Esophagus muscularis mucosa (tissue), 3 donors: ENCODE measurements around the gene ACER1.
"Not testable (repeated sequence)": the region's sequence is repeated elsewhere in the genome, so short reads cannot be mapped to it uniquely, and the experiment has no call there.

Experiments used
- POLR2A ChIP-seq: fragments of 450-650 bp; IDR thresholded peaks from one replicate; pipeline ENCODE4 v1.6.1; 2017; ENCODE audit warnings: antibody characterized with exemption, moderate library complexity, mild to moderate bottlenecking, low read depth
- TF ChIP-seq, protein P1 (sequence below), 3 experiments: fragments of 200-600 bp in 2 of 3; fragments of 450-650 bp in 1 of 3; sonication (generic) in 2 of 3; IDR thresholded peaks; one replicate each; pipeline ENCODE4 v1.5.1; 2017 to 2019; ENCODE audit warnings: antibody characterized with exemption in 3 of 3, mild to moderate bottlenecking in 2 of 3, moderate library complexity in 1 of 3

DNA sequence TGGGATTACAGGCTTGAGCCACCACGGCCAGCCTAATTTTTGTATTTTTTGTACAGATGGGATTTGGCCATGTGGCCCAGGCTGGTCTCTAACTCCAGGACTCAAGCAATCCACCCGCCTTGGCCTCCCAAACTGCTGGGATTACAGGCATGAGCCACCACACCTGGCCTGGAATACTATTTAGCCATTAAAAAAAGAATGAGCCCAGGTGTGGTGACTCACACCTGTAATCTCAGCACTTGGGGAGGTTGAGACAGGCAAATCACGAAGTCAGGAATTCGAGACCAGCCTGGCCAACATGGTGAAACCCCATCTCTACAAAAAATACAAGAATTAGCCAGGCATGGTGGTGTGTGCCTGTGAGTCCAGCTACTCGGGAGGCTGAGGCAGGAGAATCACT lies 17.8 kb downstream of the ACER1 start:
- not testable (repeated sequence) for TF ChIP-seq POLR2A
- TF ChIP-seq, protein P1, sequence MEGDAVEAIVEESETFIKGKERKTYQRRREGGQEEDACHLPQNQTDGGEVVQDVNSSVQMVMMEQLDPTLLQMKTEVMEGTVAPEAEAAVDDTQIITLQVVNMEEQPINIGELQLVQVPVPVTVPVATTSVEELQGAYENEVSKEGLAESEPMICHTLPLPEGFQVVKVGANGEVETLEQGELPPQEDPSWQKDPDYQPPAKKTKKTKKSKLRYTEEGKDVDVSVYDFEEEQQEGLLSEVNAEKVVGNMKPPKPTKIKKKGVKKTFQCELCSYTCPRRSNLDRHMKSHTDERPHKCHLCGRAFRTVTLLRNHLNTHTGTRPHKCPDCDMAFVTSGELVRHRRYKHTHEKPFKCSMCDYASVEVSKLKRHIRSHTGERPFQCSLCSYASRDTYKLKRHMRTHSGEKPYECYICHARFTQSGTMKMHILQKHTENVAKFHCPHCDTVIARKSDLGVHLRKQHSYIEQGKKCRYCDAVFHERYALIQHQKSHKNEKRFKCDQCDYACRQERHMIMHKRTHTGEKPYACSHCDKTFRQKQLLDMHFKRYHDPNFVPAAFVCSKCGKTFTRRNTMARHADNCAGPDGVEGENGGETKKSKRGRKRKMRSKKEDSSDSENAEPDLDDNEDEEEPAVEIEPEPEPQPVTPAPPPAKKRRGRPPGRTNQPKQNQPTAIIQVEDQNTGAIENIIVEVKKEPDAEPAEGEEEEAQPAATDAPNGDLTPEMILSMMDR (IDR thresholded peaks at IDR 0.05): not testable (repeated sequence)
